CD14-positive monocyte (primary cell): Measurements from ENCODE around the gene SFMBT2. TPM values are rescaled to one million over a fixed set of nuclear protein-coding genes. Genes with fewer than 3 reads are reported as not detected.

ENCODE experiments used
- DNase-seq, 3 donors: peaks; one replicate each; pipeline ENCODE4 v3.0.0-alpha.2; 2011 to 2022
- H2AFZ ChIP-seq: 2 replicates; pipeline ENCODE4 v1.6.0; 2012; ENCODE audit warnings: mild to moderate bottlenecking, low read depth, low read length, inconsistent platforms; ENCODE audit not compliant: insufficient read depth, poor library complexity, severe bottlenecking
- H3K27ac ChIP-seq, 2 donors: 1 replicate in 1 of 2; 2 replicates in 1 of 2; pipeline ENCODE4 v1.5.1; 2012 to 2013; ENCODE audit warnings: low read length in 2 of 2, control low read depth in 1 of 2, inconsistent platforms in 1 of 2, low read depth in 1 of 2, mild to moderate bottlenecking in 1 of 2
- H3K27me3 ChIP-seq, 2 donors: one replicate each; pipeline versions ENCODE4 v1.6.0 to v1.6.1; 2011 to 2013; ENCODE audit warnings: low read length in 2 of 2; ENCODE audit not compliant: control insufficient read depth in 2 of 2, insufficient read depth in 2 of 2
- H3K36me3 ChIP-seq, 2 donors: replicated peaks in 1 of 2; 1 replicate in 1 of 2; 2 replicates in 1 of 2; pipeline versions ENCODE4 v1.5.1 to v1.6.1; 2012 to 2013; ENCODE audit warnings: low read length in 2 of 2, control low read depth in 1 of 2, inconsistent platforms in 1 of 2, mild to moderate bottlenecking in 1 of 2; ENCODE audit not compliant: insufficient read depth in 2 of 2, control insufficient read depth in 1 of 2
- H3K4me1 ChIP-seq, 2 donors: 1 replicate in 1 of 2; 2 replicates in 1 of 2; pipeline versions ENCODE4 v1.5.1 to v1.6.1; 2012 to 2013; ENCODE audit warnings: low read length in 2 of 2, control low read depth in 1 of 2, inconsistent platforms in 1 of 2, mild to moderate bottlenecking in 1 of 2, moderate library complexity in 1 of 2; ENCODE audit not compliant: insufficient read depth in 2 of 2, control insufficient read depth in 1 of 2
- H3K4me2 ChIP-seq: replicated peaks from 2 replicates; pipeline ENCODE3; 2012; ENCODE audit warnings: low read length, moderate library complexity, mild to moderate bottlenecking; ENCODE audit not compliant: poor library complexity, severe bottlenecking; ENCODE audit errors: extremely low read depth
- H3K4me3 ChIP-seq, 3 experiments: fragments of 200-600 bp in 1 of 3; sonication (generic) in 1 of 3; replicated peaks in 1 of 3; 1 replicate in 2 of 3; 2 replicates in 1 of 3; pipeline ENCODE4 v1.5.1; 2011 to 2013; ENCODE audit warnings: low read length in 3 of 3, mild to moderate bottlenecking in 3 of 3, control low read depth in 2 of 3, low read depth in 2 of 3, inconsistent platforms in 1 of 3, moderate library complexity in 1 of 3
- H3K79me2 ChIP-seq: 2 replicates; pipeline ENCODE4 v1.6.0; 2012; ENCODE audit warnings: mild to moderate bottlenecking, control low read depth, inconsistent platforms, low read length, moderate library complexity; ENCODE audit not compliant: insufficient read depth
- H3K9ac ChIP-seq: 2 replicates; pipeline ENCODE4 v1.6.0; 2017; ENCODE audit warnings: low read length, mild to moderate bottlenecking; ENCODE audit not compliant: insufficient read depth, poor library complexity, severe bottlenecking
- H3K9me3 ChIP-seq, 2 donors: replicated peaks in 1 of 2; 1 replicate in 1 of 2; 2 replicates in 1 of 2; pipeline versions ENCODE4 v1.5.1 to v1.6.1; 2012 to 2013; ENCODE audit warnings: low read length in 2 of 2, control low read depth in 1 of 2; ENCODE audit not compliant: control insufficient read depth in 1 of 2, insufficient read depth in 1 of 2
- H4K20me1 ChIP-seq: 2 replicates; pipeline ENCODE4 v1.6.0; 2012; ENCODE audit warnings: mild to moderate bottlenecking, low read length, control low read depth, moderate library complexity; ENCODE audit not compliant: insufficient read depth
- H3K27ac Mint-ChIP-seq, 7 donors: one replicate each; pipeline ENCODE4 v1.8.0; 2020; ENCODE audit warnings: mild to moderate bottlenecking in 7 of 7, mixed read lengths in 7 of 7, moderate library complexity in 6 of 7, inconsistent platforms in 2 of 7
- H3K27me3 Mint-ChIP-seq, 3 donors: one replicate each; pipeline ENCODE4 v1.8.0; 2021 to 2022; ENCODE audit warnings: low read depth in 3 of 3, mild to moderate bottlenecking in 3 of 3, mixed read lengths in 3 of 3, moderate library complexity in 3 of 3, inconsistent platforms in 1 of 3
- H3K36me3 Mint-ChIP-seq, 2 donors: one replicate each; pipeline ENCODE4 v1.8.0; 2020; ENCODE audit warnings: mixed read lengths in 2 of 2, inconsistent platforms in 1 of 2, mild to moderate bottlenecking in 1 of 2
- H3K4me1 Mint-ChIP-seq: one replicate; pipeline ENCODE4 v1.8.0; 2020; ENCODE audit warnings: mild to moderate bottlenecking, mixed read lengths
- H3K4me3 Mint-ChIP-seq, 2 donors: one replicate each; pipeline ENCODE4 v1.8.0; 2020; ENCODE audit warnings: mild to moderate bottlenecking in 2 of 2, mixed read lengths in 2 of 2, moderate library complexity in 1 of 2
- H3K9me3 Mint-ChIP-seq, 7 donors: one replicate each; pipeline ENCODE4 v1.8.0; 2020 to 2022; ENCODE audit warnings: mixed read lengths in 7 of 7, mild to moderate bottlenecking in 6 of 7, moderate library complexity in 6 of 7, inconsistent platforms in 2 of 7
- CTCF ChIP-seq: fragments of 200-600 bp; IDR thresholded peaks from one replicate; pipeline ENCODE4 v1.8.0; 2022; ENCODE audit warnings: antibody characterized with exemption, mild to moderate bottlenecking
- WGBS: methylation state at CpG from one replicate; pipeline ENCODE4 v1.1.5; 2013; ENCODE audit warnings: missing lambda C conversion rate; ENCODE audit not compliant: insufficient coverage; 5-methylcytosine and 5-hydroxymethylcytosine counted together
- intact Hi-C, 2 donors: fragments of 100-400 bp; cut with micrococcal nuclease; formaldehyde crosslinking; loops; one replicate each; pipeline versions ENCODE4 v1.15.0 to v1.15.1; 2023
- polyA plus RNA-seq, 3 donors: library from polyadenylated mRNA; depleted of rRNA in 1 of 3; unstranded in 2 of 3; stranded (reverse) in 1 of 3; fragments of 300-500 nt in 2 of 3; fragments of >200 nt in 1 of 3; fragmentation: Illumina TruSeq in 2 of 3; gene quantifications; 1 replicate in 2 of 3; 2 replicates in 1 of 3; pipeline ENCODE4 v1.2.3, GENCODE V29; 2012 to 2021

SFMBT2 gene
- polyA plus RNA-seq, 3 donors = 0.53 to 10.9 (median 1.6) TPM

GRCh38 chr10:7441403-7442147 is 30.7 kb upstream of the SFMBT2 start:
- TF ChIP-seq CTCF = no peak
- Histone ChIP-seq H3K27me3 (no peaks in the 10 kb centered on the region), H3K79me2 (no peaks in the 10 kb centered on the region), H3K9ac (no peak overlapping the region), H3K4me2 (no peak overlapping the region), H3K27ac (no peak overlapping the region), H3K36me3 (no peaks in the 10 kb centered on the region), H4K20me1 (no peaks in the 10 kb centered on the region), H3K9me3 (no peaks in the 10 kb centered on the region), H2AFZ (no peak overlapping the region), H3K4me1 (peaks cover 52 to 54% of the 10 kb centered on the region in 2 donors), H3K4me3 (no peak overlapping the region)
- Mint-ChIP-seq H3K4me1 (peaks cover 58% of the 10 kb centered on the region), H3K4me3 (no peak overlapping the region), H3K9me3 (peaks cover 0 to 1% (median 0%) of the 10 kb centered on the region in 7 donors), H3K27ac (no peak overlapping the region), H3K36me3 (no peaks in the 10 kb centered on the region), H3K27me3 (peaks cover 0 to 4% (median 0%) of the 10 kb centered on the region in 3 donors)
- DNase-seq = no peak
- intact Hi-C loops = no loop called here
- 92% methylated on average over 9 of the region's 12 CpGs for WGBS

- Histone ChIP-seq H3K9me3 (no peaks in the 10 kb centered on the region), H3K27ac (no peak overlapping the region), H3K27me3 (no peaks in the 10 kb centered on the region), H2AFZ (no peak overlapping the region), H3K9ac (no peak overlapping the region), H3K4me2 (no peak overlapping the region), H3K4me1 (peaks cover 36 to 39% of the 10 kb centered on the region in 2 donors), H3K4me3 (no peak overlapping the region), H3K36me3 (no peaks in the 10 kb centered on the region), H4K20me1 (no peaks in the 10 kb centered on the region), H3K79me2 (no peaks in the 10 kb centered on the region)
- intact Hi-C loops = no loop called here
- Mint-ChIP-seq H3K36me3 (no peaks in the 10 kb centered on the region), H3K9me3 (peaks cover 0 to 1% (median 0%) of the 10 kb centered on the region in 7 donors), H3K4me1 (peaks cover 45% of the 10 kb centered on the region), H3K4me3 (no peak overlapping the region), H3K27me3 (peaks cover 0 to 2% (median 2%) of the 10 kb centered on the region in 3 donors), H3K27ac (peak overlapping the region in 2 of 7 donors; percentile 57 to 64)
- WGBS = 91% methylated on average over 3 of the region's 7 CpGs
- no peak for TF ChIP-seq CTCF
- DNase-seq = no peak
These were observed 28.9 kb upstream of the SFMBT2 start for GRCh38 chr10:7439696-7440095.
